Ascending aorta (tissue), 2 donors: ENCODE data around the gene TRRAP. TPM values are rescaled to one million over a fixed set of nuclear protein-coding genes. Genes with fewer than 3 reads are reported as not detected.
A peak's percentile ranks its signal among the peaks of the same experiment; 100 is the strongest.

ENCODE experiments used
- DNase-seq, 2 donors: peaks; one replicate each; pipeline ENCODE4 v3.0.0-alpha.2; 2019; ENCODE audit warnings: low spot score in 2 of 2
- H3K27ac ChIP-seq, 2 donors: fragments of 200-600 bp; sonication (generic); one replicate each; pipeline ENCODE4 v1.5.1; 2016 to 2017; ENCODE audit warnings: mild to moderate bottlenecking in 1 of 2
- H3K27me3 ChIP-seq: fragments of 200-600 bp; sonication (generic); one replicate; pipeline ENCODE4 v1.5.1; 2017
- H3K36me3 ChIP-seq, 2 donors: fragments of 200-600 bp; sonication (generic); one replicate each; pipeline ENCODE4 v1.5.1; 2016
- H3K4me1 ChIP-seq, 2 donors: fragments of 200-600 bp; sonication (generic); one replicate each; pipeline ENCODE4 v1.5.1; 2016 to 2017; ENCODE audit warnings: mild to moderate bottlenecking in 1 of 2
- H3K4me3 ChIP-seq, 2 donors: fragments of 200-600 bp; sonication (generic); one replicate each; pipeline ENCODE4 v1.5.1; 2016 to 2017; ENCODE audit warnings: mild to moderate bottlenecking in 1 of 2
- H3K9me3 ChIP-seq, 2 donors: fragments of 200-600 bp; sonication (generic); one replicate each; pipeline ENCODE4 v1.5.1; 2016
- intact Hi-C: fragments of 100-400 bp; cut with DNase I; formaldehyde crosslinking; loops from one replicate; pipeline ENCODE4 v1.15.1; 2023
- total RNA-seq: library from RNA; depleted of rRNA; stranded (reverse); fragments of >200 nt; gene quantifications from one replicate; pipeline ENCODE4 v1.1.0, GENCODE V29; 2016
- TF ChIP-seq, protein P1 (sequence below), 3 experiments: fragments of 200-600 bp in 2 of 3; fragments of 450-650 bp in 1 of 3; sonication (generic) in 2 of 3; IDR thresholded peaks; one replicate each; pipeline ENCODE4 v1.5.1; 2016 to 2019; ENCODE audit warnings: antibody characterized with exemption in 3 of 3, mild to moderate bottlenecking in 1 of 3, moderate library complexity in 1 of 3

Gene TRRAP
- total RNA-seq, result 23.4 TPM

DNA sequence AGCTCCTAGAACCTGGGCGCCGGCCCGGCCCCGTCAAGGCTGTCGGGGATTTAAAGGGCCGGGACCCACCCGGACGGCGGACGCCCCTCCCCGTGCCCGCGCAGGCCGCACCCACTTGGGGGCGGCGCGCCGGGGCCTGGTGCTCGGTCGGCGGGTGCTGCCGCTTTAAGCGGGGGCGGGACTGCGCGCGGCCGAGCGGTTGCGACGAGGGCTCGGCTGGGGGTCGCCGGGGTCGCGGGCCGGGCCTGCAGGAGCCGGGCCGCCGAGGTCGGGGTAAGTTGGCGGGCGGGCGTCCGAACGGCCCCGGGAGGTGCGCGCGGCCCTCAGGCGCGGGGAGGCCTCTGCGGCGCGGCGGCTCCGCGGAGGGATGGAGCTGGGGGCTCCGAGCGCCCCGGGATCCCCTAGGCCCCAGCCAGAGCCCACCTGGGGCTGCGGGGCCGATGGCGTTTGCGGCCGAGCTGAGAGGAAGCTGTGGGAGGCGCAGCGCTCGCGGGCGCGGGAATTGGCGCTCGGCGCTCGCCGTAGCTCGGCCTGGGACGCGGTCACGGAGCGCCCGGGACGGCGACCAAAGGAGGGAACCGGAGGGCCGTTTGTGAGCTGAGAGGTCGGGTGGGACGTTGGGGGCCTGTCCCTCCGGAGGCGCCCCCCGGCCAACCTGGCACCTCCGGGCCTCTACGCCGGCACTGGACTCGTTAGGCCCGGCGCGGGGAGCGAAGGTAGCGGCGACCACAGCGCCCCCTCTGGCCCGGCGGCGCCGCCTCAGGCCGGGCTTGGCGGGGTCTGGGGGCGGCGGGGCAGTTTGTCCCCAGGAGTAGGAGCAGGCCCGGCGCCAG lies at the start of gene TRRAP:
Gene TRRAP, plus strand, starts transcription at position 168 of the 833 bp plus-strand sequence. CDS start 2,619 bp downstream, outside the sequence.
- H3K4me3 ChIP-seq, result peak within 1 kb of the TSS; percentile 85 to 93
- peak in 1 of 2 donors; percentile 82 for DNase-seq
- H3K4me1 ChIP-seq, result peaks cover 2 to 12% of the 10 kb centered on the region in 2 donors
- peaks cover 4 to 25% of the 10 kb centered on the region in 2 donors for H3K36me3 ChIP-seq
- H3K9me3 ChIP-seq, result no peaks in the 10 kb centered on the region
- intact Hi-C loops, result loop anchor here (2.0 to 5.0 kb wide), 3 partner anchors 38 to 596 kb away; partner anchors contain the start of genes BRI3 and NPTX2
- TF ChIP-seq, protein P1, sequence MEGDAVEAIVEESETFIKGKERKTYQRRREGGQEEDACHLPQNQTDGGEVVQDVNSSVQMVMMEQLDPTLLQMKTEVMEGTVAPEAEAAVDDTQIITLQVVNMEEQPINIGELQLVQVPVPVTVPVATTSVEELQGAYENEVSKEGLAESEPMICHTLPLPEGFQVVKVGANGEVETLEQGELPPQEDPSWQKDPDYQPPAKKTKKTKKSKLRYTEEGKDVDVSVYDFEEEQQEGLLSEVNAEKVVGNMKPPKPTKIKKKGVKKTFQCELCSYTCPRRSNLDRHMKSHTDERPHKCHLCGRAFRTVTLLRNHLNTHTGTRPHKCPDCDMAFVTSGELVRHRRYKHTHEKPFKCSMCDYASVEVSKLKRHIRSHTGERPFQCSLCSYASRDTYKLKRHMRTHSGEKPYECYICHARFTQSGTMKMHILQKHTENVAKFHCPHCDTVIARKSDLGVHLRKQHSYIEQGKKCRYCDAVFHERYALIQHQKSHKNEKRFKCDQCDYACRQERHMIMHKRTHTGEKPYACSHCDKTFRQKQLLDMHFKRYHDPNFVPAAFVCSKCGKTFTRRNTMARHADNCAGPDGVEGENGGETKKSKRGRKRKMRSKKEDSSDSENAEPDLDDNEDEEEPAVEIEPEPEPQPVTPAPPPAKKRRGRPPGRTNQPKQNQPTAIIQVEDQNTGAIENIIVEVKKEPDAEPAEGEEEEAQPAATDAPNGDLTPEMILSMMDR (IDR thresholded peaks at IDR 0.05), result peak; percentile 90 to 100 (median 99)
- no peaks in the 10 kb centered on the region for H3K27me3 ChIP-seq
- peak within 1 kb of the TSS; percentile 92 to 93 for H3K27ac ChIP-seq

DNA sequence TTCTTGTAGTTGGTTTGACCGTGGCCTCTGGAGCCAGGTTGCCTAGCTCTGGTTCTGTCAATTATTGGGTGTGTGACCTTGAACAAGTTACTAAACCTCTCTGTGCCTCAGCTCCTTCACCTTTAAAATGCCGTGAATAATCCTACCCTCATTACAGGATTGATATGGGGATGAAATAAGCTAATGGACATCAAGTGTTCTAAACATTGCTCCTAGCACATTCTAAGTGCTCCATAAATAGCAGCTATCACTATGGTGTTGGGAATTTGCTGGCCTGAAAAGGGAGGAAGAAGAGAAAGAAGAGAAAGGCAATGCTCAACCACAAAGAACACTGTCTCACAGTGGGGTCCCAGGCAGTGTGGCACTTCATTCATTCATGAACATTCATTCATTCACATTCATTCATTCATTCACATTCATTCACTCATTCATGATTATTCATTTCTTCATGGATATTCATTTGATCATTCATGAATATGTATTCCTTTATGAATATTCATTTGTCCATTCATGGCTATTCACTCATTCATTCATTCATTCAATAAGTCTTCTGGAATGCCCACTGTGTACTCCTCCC lies 47.3 kb upstream of the TRRAP start:
- intact Hi-C loops, result no loop called here
- no peaks in the 10 kb centered on the region for H3K36me3 ChIP-seq
- H3K4me3 ChIP-seq, result no peak overlapping the region
- H3K27me3 ChIP-seq, result no peaks in the 10 kb centered on the region
- DNase-seq, result no peak
- TF ChIP-seq, protein P1 (IDR thresholded peaks at IDR 0.05), result no peak
- H3K27ac ChIP-seq, result no peak overlapping the region
- peaks cover 4 to 10% of the 10 kb centered on the region in 2 donors for H3K4me1 ChIP-seq
- H3K9me3 ChIP-seq, result no peaks in the 10 kb centered on the region

GRCh38 chr7:98831641-98832221 lies 46.6 kb upstream of the TRRAP start:
- Histone ChIP-seq H3K4me3 (no peak overlapping the region), H3K4me1 (peaks cover 0 to 6% of the 10 kb centered on the region in 2 donors), H3K27me3 (no peaks in the 10 kb centered on the region), H3K9me3 (no peaks in the 10 kb centered on the region), H3K27ac (no peak overlapping the region), H3K36me3 (no peaks in the 10 kb centered on the region)
- intact Hi-C loops, result no loop called here
- TF ChIP-seq, protein P1 (IDR thresholded peaks at IDR 0.05), result peak in 2 of 3 experiments; percentile 34 to 37
- no peak for DNase-seq

GRCh38 chr7:98833022-98833421 lies 45.3 kb upstream of the TRRAP start:
- DNase-seq, result no peak
- intact Hi-C loops, result no loop called here
- Histone ChIP-seq H3K4me3 (no peak overlapping the region), H3K36me3 (no peaks in the 10 kb centered on the region), H3K27me3 (no peaks in the 10 kb centered on the region), H3K27ac (no peak overlapping the region), H3K4me1 (no peaks in the 10 kb centered on the region), H3K9me3 (no peaks in the 10 kb centered on the region)
- TF ChIP-seq, protein P1 (IDR thresholded peaks at IDR 0.05), result no peak

DNA sequence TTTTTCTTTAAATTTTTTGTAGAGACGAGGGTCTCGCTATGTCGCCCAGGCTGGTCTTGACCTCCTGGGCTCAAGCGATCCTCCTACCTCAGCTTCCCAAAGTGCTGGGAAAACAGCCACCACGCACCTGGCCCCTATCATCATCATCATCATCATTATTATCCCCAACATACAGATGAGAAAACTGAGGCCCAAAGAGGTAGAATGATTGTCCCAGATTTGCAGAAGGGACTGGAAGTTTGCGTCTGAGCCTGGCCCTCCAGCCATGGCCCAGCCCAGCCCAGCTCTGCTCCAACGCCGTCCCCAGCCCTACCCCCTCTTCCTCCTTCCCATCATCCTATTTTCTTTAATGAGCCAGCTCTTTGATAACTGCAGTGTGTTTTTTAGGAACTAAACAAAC lies 43.4 kb upstream of the TRRAP start:
- Histone ChIP-seq H3K9me3 (no peaks in the 10 kb centered on the region), H3K36me3 (no peaks in the 10 kb centered on the region), H3K27me3 (no peaks in the 10 kb centered on the region), H3K27ac (no peak overlapping the region), H3K4me3 (no peak overlapping the region), H3K4me1 (no peaks in the 10 kb centered on the region)
- intact Hi-C loops, result no loop called here
- DNase-seq, result no peak
- TF ChIP-seq, protein P1 (IDR thresholded peaks at IDR 0.05), result no peak
